Endothelial cell (in vitro differentiated cells): ENCODE data around the gene SAMHD1. TPM values are rescaled to one million over a fixed set of nuclear protein-coding genes. Genes with fewer than 3 reads are reported as not detected.
"Not testable (repeated sequence)": the region's sequence is repeated elsewhere in the genome, so short reads cannot be mapped to it uniquely, and the experiment has no call there.

Source experiments
- DNase-seq: peaks from one replicate; pipeline ENCODE4 v3.0.0; 2021; ENCODE audit warnings: low spot score
- H3K27ac Mint-ChIP-seq: one replicate; pipeline ENCODE4 v1.8.0; 2021; ENCODE audit warnings: mixed read lengths, inconsistent platforms; ENCODE audit not compliant: unreplicated experiment
- H3K27me3 Mint-ChIP-seq: one replicate; pipeline ENCODE4 v1.8.0; 2021; ENCODE audit warnings: mild to moderate bottlenecking, moderate library complexity, mixed read lengths, inconsistent platforms; ENCODE audit not compliant: unreplicated experiment
- H3K36me3 Mint-ChIP-seq: one replicate; pipeline ENCODE4 v1.8.0; 2021; ENCODE audit warnings: mild to moderate bottlenecking, low read depth, mixed read lengths, inconsistent platforms; ENCODE audit not compliant: unreplicated experiment
- H3K4me1 Mint-ChIP-seq: one replicate; pipeline ENCODE4 v1.8.0; 2021; ENCODE audit warnings: mild to moderate bottlenecking, mixed read lengths, inconsistent platforms; ENCODE audit not compliant: unreplicated experiment
- H3K4me3 Mint-ChIP-seq: one replicate; pipeline ENCODE4 v1.8.0; 2021; ENCODE audit warnings: mild to moderate bottlenecking, mixed read lengths, inconsistent platforms; ENCODE audit not compliant: unreplicated experiment
- H3K9me3 Mint-ChIP-seq: one replicate; pipeline ENCODE4 v1.8.0; 2021; ENCODE audit warnings: mixed read lengths, inconsistent platforms; ENCODE audit not compliant: unreplicated experiment
- total RNA-seq: library from RNA; stranded (reverse); fragmentation: NEBNext Ultra II Directional; extraction: Animal tissue kit (Norgen Biotek cat#: 25700); gene quantifications from one replicate; pipeline ENCODE4 v1.2.1, GENCODE V29; 2021; ENCODE audit not compliant: unreplicated experiment
- TF ChIP-seq, protein P1 (sequence below): fragments of 200-600 bp; sonication (generic); IDR thresholded peaks from one replicate; pipeline ENCODE4 v1.5.0; 2021; ENCODE audit warnings: antibody characterized with exemption; ENCODE audit not compliant: unreplicated experiment

The SAMHD1 gene
- total RNA-seq, 1 donor from 2014 or later: 58.1 TPM

DNA sequence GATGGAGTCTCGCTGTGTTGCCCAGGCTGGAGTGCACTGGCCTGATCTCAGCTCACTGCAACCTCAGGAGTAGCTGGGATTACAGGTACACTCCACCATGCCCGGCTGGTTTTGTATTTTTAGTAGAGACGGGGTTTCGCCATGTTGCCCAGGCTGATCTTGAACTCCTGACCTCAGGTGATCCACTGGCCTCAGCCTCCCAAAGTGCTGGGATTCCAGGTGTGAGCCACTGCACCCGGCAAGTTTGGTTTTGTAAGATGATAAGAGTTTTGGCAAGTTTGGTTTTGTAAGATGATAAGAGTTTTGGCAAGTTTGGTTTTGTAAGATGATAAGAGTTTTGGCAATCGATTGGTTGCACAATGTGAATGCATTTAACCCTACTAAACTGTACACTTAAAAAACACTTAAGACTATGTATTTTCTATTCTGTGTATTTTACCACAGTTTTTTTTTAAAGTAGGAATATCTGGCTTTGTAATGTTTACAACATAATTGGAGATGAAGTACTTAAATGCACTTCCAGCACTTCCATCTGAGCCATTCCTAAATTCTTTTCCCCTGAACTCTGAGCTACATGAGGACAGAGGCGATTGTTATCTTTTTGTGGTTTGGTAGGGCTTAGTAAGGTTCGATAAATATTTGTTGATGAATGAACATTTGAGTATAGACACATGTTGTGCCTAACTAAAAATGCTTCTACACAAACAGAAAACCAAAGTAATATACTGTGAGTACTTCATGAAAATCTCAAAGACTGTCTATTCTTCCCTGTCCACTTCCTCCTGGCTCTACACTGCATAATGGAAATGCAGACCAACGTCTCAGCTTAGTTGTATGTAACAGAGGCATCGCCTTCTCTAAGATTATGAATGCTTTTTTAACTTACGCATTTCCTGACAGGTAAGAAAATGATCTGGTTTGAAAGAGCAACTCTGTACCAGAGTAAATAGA is 18.8 kb downstream of the SAMHD1 start:
- H3K4me3 Mint-ChIP-seq: no peak overlapping the region
- no peaks in the 10 kb centered on the region for H3K9me3 Mint-ChIP-seq
- H3K27ac Mint-ChIP-seq: no peak overlapping the region
- no peaks in the 10 kb centered on the region for H3K4me1 Mint-ChIP-seq
- TF ChIP-seq, protein P1, sequence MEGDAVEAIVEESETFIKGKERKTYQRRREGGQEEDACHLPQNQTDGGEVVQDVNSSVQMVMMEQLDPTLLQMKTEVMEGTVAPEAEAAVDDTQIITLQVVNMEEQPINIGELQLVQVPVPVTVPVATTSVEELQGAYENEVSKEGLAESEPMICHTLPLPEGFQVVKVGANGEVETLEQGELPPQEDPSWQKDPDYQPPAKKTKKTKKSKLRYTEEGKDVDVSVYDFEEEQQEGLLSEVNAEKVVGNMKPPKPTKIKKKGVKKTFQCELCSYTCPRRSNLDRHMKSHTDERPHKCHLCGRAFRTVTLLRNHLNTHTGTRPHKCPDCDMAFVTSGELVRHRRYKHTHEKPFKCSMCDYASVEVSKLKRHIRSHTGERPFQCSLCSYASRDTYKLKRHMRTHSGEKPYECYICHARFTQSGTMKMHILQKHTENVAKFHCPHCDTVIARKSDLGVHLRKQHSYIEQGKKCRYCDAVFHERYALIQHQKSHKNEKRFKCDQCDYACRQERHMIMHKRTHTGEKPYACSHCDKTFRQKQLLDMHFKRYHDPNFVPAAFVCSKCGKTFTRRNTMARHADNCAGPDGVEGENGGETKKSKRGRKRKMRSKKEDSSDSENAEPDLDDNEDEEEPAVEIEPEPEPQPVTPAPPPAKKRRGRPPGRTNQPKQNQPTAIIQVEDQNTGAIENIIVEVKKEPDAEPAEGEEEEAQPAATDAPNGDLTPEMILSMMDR: no peak
- peaks cover 16% of the 10 kb centered on the region for H3K36me3 Mint-ChIP-seq
- DNase-seq: no peak
- no peaks in the 10 kb centered on the region for H3K27me3 Mint-ChIP-seq

DNA sequence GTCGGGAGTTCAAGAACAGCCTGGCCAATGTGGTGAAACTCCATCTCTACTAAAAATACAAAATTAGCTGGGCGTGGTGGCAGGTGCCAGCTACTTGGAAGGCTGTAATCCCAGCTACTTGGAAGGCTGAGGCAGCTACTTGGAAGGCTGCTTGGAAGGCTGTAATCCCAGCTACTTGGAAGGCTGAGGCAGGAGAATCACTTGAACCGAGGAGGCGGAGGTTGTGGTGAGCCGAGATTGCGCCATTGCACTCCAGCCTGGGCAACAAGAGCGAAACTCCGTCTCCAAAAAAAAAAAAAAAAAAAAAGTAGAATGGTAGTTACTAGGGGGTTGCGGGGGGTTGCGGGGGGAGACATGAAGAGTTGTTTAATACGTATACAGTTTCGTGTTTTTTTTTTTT is 19.4 kb downstream of the SAMHD1 start:
- H3K36me3 Mint-ChIP-seq: peaks cover 16% of the 10 kb centered on the region
- not testable (repeated sequence) for H3K4me3 Mint-ChIP-seq, H3K4me1 Mint-ChIP-seq, DNase-seq, H3K27ac Mint-ChIP-seq, H3K27me3 Mint-ChIP-seq, H3K9me3 Mint-ChIP-seq

DNA sequence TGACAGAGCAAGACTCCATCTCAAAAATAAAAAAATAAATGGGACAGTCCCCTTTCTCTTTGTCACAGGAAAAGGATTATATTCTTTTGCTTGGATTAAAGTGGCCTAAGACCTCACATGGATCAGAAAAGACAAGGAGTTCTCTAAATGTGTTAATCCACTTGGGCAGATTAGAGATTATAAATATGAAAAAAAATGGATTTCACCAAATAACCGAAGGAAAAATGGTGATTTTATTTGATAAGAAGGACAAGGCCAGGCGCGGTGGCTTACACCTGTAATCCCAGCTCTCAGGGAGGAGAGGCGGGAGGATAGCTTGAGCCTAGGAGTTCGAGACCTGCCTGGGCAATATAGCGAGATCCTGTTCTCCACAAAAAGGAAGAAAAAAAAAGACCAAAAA is 21.8 kb downstream of the SAMHD1 start:
- no peak overlapping the region for H3K4me3 Mint-ChIP-seq
- no peaks in the 10 kb centered on the region for H3K4me1 Mint-ChIP-seq
- TF ChIP-seq, protein P1: no peak
- DNase-seq: no peak
- peaks cover 14% of the 10 kb centered on the region for H3K36me3 Mint-ChIP-seq
- H3K27ac Mint-ChIP-seq: no peak overlapping the region
- H3K27me3 Mint-ChIP-seq: no peaks in the 10 kb centered on the region
- no peaks in the 10 kb centered on the region for H3K9me3 Mint-ChIP-seq

DNA sequence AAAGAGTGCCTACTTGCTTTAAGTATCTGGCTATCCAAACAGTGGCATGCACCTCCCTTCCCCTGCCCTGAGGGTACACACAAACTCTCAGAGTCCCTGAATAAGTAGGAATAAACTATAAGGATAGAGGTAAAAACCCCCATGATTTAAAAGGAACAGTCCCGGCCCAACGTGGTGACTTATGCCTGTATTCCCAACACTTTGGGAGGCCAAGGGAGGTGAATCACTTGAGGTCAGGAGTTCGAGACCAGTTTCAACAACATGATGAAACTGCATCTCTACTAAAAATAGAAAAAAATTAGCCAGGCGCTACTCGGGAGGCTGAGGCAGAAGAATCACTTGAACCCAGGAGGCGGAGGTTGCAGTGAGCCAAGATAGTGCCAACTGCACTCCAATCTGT is 22.2 kb downstream of the SAMHD1 start:
- Mint-ChIP-seq H3K27me3 (no peaks in the 10 kb centered on the region), H3K27ac (no peak overlapping the region), H3K36me3 (peaks cover 18% of the 10 kb centered on the region), H3K4me1 (peaks cover 4% of the 10 kb centered on the region), H3K9me3 (no peaks in the 10 kb centered on the region), H3K4me3 (peak overlapping the region; percentile 63)
- DNase-seq: no peak
- TF ChIP-seq, protein P1: no peak

DNA sequence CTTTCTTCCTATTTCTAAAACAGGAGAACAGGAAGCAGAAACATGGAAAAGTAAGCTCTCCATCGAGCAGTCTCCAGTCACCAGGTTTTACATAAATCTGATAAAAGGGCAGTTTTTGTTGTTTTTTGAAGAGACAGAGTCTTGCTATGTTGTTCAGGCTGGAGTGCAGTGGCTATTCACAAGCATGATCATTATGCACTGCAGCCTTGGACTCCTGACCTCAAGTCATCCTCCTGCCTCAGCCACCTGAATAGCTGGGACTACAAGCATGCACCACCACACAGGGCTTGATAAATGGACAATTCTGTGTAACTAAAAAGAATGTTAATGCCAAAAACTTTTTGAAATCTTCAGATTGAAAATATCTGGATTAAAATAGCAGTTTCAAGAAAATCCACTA is 23.8 kb downstream of the SAMHD1 start:
- no peak for DNase-seq
- no peaks in the 10 kb centered on the region for H3K9me3 Mint-ChIP-seq
- H3K36me3 Mint-ChIP-seq: peaks cover 18% of the 10 kb centered on the region
- H3K27me3 Mint-ChIP-seq: no peaks in the 10 kb centered on the region
- H3K4me1 Mint-ChIP-seq: peaks cover 7% of the 10 kb centered on the region
- no peak overlapping the region for H3K4me3 Mint-ChIP-seq
- TF ChIP-seq, protein P1: no peak
- no peak overlapping the region for H3K27ac Mint-ChIP-seq
